Measurements from ENCODE around the gene TIAM2. TPM values are rescaled to one million over a fixed set of nuclear protein-coding genes. Genes with fewer than 3 reads are reported as not detected.

The TIAM2 gene
- total RNA-seq, 2 donors from 2014 or later: 7.8 to 11.2 TPM

DNA sequence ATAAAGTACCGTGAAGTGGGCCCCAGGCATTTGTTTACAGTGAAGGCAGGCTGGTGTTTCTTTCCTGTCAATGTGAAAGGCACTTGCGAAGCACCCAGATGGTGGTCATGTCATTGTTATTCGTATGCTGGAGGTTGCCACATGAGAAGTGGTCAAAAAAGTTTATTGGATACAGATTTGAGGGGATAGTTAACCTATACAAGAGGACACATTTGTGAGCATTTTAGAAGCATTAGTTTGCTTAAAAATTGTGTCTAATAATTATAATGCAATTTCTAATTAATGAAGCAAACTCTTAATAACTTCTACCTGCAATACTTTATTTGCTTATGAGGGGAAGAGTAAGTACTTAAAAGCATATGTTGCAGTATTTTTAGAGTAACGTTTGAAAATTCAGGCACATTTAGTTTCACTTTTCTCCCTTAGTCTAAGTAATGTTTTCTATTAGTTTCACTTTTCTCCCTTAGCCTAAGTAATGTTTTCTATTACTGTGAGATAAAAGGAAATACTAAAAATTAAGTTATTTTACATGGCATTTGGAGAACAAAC lies 148.0 kb downstream of the TIAM2 start:
- DNase-seq (ENCODE audit: low spot score): no peak
- intact Hi-C loops (cut with DNase I): no loop called here

DNA sequence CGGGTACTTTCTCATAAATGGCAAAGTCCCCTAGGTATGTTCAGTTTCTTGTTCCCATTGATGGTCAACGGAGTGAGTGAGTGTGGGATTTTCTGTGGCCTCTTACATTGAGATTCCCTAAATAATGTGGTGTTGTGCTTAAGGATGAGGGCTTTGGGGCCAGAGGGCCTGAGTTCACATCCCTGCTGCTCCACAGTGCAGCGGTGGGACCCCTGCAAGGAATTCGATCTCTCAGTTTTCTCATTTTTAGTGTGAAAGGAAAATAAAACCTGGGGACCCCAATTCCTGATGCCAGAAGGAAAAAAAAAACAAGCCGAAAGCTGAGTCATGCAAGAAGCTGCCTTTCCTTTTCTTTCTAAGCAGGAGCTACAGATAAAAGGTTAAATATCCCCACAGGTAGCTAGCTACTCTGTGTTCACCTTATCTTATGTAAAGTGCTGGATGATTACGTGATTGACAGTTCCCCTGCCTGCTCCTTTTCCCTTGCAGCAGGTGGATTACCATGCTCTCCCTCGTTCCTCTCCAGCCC lies 148.5 kb downstream of the TIAM2 start:
- intact Hi-C loops (cut with DNase I): no loop called here
- no peak for DNase-seq (ENCODE audit: low spot score)

DNA sequence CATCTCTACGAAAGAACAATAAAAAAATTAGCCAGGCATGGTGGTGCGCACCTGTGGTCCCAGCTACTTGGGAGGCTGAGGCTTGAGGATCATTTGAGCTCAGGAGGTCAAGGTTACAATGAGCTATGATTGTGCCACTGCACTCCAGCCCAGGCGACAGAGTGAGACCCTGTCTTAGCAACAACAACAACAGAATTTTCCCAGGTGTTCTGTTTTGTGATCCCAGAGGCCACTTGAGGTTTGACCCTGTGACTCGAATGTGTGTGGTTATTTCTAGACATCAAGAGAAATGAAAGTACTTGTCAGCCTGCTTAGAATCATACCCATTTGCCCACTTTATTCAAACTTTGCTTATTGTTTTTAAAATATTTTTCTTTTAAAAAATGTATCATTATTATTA lies 151.1 kb downstream of the TIAM2 start:
- intact Hi-C loops (cut with DNase I): no loop called here
- no peak for DNase-seq (ENCODE audit: low spot score)

DNA sequence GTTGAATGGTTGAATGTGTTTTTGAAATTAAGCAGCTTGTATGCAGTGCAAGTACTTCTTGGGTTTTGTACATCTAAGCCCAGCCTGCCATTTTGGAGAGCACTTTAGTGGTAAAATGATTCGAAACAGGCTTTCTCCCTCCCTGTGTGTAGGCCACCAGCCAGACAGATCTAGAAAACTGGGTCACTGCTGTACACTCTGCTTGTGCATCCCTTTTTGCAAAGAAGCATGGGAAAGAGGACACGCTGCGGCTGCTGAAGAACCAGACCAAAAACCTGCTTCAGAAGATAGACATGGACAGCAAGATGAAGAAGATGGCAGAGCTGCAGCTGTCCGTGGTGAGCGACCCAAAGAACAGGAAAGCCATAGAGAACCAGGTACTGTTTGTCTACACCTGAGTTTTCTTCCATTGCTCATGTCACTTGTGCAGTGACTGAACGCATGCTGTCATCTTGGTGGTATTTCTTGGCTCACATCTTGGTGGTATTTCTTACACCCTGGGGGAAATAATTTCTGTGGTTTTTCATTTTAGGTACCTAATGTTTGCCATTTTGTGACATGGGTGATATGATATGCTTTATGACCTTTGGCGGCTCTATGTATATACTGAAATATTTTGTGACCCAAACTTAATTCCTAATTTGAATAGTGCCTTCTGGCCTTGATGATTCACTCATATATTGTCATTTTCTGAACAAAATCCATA lies 153.0 kb downstream of the TIAM2 start:
- no peak for DNase-seq (ENCODE audit: low spot score)
- intact Hi-C loops (cut with DNase I): no loop called here

DNA sequence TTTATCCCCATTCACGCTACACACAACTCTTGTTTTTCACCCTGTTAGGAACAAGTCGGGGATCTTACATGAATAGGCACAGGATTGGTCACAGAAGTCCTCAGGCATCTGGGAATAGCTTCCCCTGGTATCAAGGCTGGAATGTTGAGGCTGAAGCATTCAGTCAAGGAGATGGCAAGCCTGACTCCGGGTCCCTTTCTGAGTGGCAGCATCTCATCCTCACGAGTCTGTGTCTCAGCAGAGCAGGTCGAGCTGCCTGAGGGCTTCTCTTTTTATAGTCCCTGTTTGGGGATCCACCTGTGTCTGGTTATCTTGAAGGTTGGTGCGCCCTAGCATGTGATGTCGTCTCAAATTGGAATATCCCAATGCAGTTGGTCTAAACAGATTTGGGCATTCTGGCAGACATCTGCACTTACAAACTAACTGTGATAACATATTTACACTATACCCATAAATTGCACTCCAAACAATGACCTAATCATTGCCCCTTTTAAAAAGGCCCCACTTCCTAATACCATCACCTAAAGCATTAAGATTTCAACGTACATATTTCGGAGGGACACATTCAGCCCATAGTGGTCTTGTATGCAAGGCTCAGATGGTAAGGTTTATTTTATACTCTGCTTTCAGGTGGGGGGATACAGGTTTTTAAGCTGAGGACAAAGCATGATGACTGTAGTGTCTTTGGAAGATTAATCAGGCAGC lies 156.0 kb downstream of the TIAM2 start:
- DNase-seq (ENCODE audit: low spot score): no peak

DNA sequence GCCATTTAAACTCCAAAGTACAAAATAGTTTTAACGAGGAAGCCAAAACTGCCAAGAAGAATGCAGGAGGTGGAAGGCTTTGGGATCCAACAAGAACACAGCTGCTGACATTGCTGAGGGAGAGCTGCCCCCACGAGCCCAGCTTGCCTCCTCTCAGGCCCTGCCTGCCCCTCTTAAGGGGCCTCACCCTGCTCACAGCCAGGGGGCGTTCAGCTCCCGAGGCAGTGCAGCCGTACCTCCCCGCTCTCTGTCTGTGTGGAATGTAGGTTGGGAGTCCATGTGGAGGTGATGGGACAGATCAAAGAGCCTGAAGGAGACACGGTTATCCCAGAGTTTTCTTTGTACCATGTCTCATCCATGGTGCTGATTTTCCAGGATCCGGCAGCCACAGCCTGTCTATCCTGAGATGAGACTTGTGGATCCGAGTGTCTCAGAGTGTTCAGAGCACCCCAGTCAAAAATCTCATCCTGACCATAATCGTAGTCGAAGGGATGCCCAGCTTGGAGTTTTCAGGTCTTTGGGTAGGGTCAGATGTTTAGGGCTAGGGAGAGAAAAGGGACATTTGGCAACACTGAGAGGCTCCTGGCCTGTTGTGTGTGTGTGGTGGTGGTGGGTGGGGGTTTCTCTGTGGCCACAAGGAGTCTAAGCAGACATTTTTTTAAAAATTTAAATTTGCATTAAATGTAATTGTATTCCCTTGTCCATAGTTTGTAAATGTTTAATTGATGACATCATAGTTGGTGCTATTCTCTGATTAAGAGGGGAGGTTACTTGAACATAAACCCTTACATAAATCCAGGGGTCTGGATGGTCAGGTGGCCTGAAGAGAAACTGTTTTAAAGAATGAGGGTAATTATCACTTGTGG lies 157.3 kb downstream of the TIAM2 start:
- no peak for DNase-seq (ENCODE audit: low spot score)
- intact Hi-C loops (cut with DNase I): no loop called here

More for the DNA sequence above, 156.0 kb downstream of the TIAM2 start:
- intact Hi-C loops (cut with DNase I): no loop called here

DNA sequence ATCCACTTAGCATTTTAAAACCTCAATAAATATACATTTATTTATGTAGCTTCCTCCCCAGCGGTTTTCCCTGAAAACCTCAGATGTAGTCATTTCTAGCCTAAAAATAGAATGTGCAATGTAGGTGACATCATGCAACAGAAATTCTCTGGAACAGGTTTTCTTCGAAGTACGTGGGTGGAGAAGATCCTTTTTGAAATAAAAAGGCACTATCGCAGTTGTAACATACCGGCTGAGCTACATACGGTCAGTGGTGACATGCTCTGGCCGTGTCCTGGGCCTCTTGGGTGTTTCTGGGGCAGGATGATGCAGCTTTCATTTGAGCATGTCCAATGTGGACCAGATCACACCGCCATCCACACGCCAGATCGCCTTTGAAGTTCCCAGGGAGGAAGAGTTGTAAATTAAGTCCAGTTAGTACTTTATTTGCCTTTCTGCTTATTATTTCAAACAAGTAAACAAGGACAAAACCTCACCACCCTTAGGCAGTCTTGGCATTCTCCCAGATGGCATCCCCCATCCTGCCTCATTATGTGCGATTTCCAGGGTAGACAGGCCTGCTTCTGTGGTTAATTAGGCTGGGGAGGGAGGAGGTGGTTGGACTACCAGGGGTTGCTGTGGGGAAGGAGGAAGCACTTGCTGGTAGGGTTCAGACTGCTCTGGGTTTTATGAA lies 159.2 kb downstream of the TIAM2 start:
- intact Hi-C loops (cut with DNase I): no loop called here
- no peak for DNase-seq (ENCODE audit: low spot score)

DNA sequence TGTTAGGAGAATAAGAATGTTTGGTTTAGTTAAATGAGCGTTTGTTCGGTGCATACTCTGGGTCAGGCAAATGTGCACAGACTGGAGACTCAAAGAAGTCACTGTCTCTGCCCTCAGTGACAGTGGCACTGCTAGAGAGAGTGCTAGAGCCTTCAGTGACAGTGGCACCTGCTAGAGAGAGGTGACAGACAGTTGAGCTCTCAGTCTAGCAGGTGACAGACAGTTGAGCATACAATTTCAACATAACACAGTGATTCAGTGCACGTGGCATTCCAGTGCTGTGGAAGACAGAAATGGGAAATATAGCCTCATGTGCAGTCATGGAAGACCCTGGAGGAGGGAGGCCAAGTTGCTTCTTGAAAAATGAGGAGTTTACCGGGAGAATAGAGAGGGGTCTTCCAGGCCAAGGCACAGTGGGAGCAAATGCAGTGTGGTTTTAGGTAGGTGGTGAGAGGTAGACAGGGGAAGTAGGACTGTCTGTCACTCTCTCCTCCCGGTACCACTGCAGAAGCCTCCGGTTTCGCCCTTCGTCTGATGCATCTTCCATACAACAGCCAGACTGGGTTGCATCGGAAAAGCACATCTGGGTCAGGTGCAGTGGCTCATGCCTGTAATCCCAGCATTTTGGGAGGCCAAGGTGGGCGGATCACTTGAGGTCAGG lies 160.8 kb downstream of the TIAM2 start:
- DNase-seq (ENCODE audit: low spot score): no peak
- intact Hi-C loops (cut with DNase I): loop anchor here in 1 of 2 donors (1.0 kb wide), 1 partner anchor 33 kb away; no protein-coding TSS in a partner anchor

DNA sequence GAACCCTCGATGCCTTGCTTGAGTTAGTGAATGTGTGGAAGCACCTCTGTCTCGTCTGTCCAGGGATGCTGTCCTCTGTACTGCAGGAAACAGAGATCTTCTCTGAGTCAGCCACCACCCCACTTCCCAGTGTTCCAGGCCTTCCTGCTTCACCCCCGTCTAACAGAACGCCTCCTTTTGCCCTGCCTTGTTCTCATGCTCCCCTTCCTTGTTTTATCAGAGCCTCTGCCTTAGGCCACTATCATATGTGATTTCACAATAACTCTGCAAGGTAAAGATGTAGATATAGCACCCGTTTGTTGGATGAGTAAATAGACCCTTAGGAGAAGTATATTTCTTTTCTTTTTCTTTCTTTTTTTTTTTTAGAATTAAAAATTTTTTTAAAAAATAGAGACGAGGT lies 162.0 kb downstream of the TIAM2 start:
- intact Hi-C loops (cut with DNase I): no loop called here
- no peak for DNase-seq (ENCODE audit: low spot score)

DNA sequence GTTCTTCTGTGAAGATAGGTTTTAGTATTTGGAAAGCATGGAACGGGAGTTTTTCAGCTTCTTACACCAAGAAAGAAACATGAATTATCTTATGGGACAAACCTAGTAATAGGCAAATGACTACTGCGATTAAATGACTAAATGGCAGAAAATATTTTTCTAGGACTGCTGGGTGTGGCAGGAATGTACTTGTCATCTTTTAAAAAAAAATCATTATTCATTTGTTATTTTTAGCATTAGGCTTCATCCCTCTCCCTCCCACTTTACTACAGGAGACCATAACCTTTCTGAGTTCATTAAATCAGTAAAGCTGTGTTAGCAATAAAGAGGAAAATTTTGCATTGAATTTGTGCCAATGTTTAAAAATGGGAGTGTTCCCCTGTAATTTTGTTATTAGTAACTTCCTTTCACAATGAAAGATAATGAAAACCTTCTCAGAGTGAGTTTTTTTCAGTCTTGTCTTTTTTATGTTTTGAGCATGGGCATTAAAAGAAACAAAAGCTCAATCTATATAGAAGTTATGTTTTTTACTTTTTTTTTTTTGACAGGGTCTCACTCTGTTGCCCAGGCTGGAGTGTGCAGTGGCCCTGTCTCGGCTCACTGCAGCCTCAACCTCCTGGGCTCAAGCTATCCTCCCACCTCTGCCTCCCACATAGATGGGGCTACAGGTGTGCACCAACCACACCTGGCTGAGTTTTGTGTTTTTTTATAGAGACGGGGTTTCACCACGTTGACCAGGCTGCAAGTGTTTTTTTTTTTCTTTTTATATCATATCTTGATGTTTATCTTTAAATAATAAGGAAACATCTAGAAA lies 163.1 kb downstream of the TIAM2 start:
- intact Hi-C loops (cut with DNase I): no loop called here
- DNase-seq (ENCODE audit: low spot score): no peak

DNA sequence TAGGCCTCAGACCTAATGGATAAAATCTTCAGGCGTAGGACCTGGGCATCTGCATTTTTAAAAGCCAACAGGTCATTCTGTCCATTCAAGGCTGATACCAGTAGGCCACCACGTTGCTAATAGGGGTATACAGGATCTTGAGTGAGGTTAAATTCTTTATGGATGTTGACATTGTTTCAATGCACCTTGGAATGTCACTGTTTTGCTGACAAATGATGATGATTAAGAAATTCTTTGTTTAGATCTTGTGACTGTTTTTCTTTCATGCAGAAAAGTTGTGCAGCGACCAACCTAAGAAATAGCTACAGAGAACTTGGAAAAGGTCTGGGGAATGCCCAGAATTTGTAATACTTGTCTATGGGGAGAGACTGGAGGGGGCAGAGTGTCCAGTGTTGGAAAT lies 167.6 kb downstream of the TIAM2 start:
- intact Hi-C loops (cut with DNase I): no loop called here
- DNase-seq (ENCODE audit: low spot score): no peak

DNA sequence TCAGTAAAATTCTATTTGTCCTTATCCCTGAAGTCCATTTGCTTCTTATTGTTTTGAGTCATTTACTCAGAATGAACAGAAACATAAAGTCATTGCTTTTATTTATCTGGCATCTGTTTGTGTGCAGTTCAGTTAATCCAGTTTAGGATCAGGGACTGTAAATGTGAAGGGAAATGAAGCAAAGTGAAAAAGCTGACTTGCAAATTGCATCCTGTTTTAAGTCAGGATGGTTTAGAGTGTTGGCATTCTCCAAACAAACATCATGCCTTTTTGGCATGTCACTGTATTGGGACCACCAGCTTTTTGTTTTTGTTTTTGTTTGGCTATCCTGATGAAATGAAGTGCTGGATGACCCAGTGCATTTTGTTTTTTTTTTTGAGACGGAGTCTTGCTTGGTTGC lies 168.5 kb downstream of the TIAM2 start:
- intact Hi-C loops (cut with DNase I): no loop called here
- DNase-seq (ENCODE audit: low spot score): no peak

DNA sequence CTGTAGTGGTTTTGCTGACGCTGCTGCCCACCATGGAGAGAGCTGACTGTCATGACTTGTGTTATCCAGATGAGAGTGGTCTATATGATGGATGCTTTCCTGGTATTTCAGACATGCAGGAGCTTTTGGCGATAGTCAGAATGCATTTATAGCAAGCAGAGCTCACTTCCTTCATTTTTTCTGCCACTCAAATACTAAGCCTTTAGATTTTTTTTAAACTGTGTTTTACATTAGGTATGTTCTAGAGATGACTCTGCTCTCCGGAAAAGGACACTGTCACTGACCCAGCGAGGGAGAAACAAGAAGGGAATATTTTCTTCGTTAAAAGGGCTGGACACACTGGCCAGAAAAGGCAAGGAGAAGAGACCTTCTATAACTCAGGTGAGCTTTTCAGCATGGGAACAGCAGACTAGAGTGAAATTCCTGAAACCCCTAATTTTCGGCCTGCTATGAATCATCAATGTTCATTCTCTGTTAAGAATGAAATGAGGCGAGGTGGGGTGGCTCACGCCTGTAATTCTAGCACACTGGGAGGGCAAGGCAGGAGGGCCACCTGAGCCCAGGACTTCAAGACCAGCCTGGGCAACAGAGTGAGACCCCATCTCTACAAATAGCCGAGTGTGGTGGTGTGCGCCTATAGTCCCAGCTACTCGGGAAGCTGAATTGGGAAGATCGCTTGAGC lies 170.1 kb downstream of the TIAM2 start:
- intact Hi-C loops (cut with DNase I): no loop called here
- no peak for DNase-seq (ENCODE audit: low spot score)

DNA sequence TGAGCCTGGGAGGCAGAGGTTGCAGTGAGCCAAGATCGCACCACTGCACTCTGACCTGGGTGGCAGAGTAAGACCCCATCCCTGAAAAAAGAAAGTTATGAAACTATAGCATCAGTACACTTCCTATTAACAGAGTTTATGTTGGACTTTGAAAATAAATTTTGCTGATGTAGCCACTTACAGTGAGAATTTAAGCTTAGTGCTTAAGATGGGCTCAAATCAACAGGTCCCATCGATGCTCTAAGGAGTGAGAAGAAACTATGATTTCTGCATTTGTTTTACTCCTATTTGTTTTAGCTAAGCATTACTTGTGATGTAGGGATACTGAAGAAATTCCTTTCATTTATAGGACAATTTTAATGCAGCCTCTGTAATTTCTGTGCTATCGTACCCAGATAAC lies 175.4 kb downstream of the TIAM2 start:
- DNase-seq (ENCODE audit: low spot score): no peak

DNA sequence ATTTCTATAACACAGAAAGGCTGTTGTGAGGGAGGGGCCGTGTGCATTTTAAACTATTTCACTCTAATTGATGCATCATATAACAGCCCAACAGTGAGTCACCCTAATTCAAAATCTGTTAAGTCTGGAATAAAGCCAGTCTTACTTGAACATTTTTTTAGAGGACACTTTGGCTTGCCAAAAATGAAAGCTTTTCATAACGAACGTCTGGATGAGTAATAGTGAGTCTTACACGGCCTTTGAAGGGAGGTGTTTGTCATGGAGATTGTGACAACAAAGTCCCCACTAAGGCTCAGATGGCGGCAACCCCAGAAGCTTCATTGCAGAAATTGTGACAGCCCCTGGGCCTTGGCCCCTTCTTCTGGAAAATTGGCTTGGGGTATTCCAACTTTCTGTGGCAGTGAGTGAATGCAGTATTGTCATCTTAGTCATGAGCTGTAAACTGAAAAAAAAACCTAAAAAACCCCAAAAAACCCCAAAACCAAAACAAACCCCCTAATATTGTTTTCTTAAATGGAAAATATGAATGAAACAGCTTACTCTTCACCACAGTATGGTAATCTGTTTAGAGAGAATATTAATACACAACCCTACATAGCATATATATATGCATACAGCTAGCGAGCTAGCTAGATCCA lies 176.1 kb downstream of the TIAM2 start:
- DNase-seq (ENCODE audit: low spot score): peak; percentile 92
- intact Hi-C loops (cut with DNase I): loop anchor here (5.0 to 10.0 kb wide), 2 partner anchors 244 to 306 kb away; no protein-coding TSS in a partner anchor

More for the DNA sequence above, 175.4 kb downstream of the TIAM2 start:
- intact Hi-C loops (cut with DNase I): loop anchor here (5.0 to 10.0 kb wide), 2 partner anchors 243 to 306 kb away; no protein-coding TSS in a partner anchor

DNA sequence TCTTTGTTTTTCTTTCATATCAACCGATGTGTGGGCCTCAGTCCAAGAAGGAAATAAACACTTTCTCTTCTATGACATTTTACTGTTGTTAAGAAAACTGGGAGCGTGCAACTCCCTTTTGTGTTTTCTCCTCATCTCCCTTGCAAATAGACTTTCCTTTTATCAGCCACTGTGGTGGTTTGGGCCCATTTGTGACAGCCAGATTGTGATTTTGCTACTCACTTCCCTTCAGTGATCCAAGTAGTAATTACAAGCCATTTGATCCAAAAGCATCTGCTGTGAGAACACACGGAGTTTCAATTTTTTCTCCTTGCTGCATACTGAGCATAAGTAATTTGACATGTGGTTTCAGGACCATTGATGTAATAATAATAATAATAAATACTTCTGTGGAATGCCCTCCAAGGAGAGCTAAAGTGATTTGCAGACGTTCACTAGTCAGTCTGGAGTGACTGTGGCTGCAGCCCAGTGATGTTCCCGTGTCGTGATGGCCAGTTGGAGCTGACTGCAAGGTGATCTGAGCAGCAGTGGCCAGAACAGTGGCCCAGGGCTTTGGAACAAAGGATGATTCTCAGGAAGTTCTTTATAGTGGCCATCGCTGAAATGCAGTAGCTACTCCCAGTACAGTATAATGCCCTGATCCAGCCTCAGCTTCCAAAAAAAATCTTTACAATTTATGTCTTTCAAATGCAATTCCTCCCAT lies 176.8 kb downstream of the TIAM2 start:
- DNase-seq (ENCODE audit: low spot score): no peak
- intact Hi-C loops (cut with DNase I): loop anchor here (5.0 to 10.0 kb wide), 2 partner anchors 245 to 307 kb away; no protein-coding TSS in a partner anchor

All from posterior vena cava (tissue), 2 donors.